Kidney (tissue), 14 donors: ENCODE measurements around the gene TRIP13. TPM values are rescaled to one million over a fixed set of nuclear protein-coding genes. Genes with fewer than 3 reads are reported as not detected.
"Not testable (repeated sequence)": the region's sequence is repeated elsewhere in the genome, so short reads cannot be mapped to it uniquely, and the experiment has no call there.

Source experiments
- DNase-seq, 5 donors: peaks; one replicate each; pipeline ENCODE4 v3.0.0-alpha.2; 2013 to 2020
- FAIRE-seq: peaks from 2 replicates; lab custom pipeline; 2012; peaks lifted over from hg19 to GRCh38; lab: Jason Lieb, UNC
- H3K27ac ChIP-seq, 2 donors: one replicate each; pipeline ENCODE4 v1.7.0; 2013; ENCODE audit warnings: low read depth in 2 of 2, low read length in 2 of 2, inconsistent platforms in 1 of 2
- H3K27me3 ChIP-seq: one replicate; pipeline ENCODE4 v1.7.1; 2013; ENCODE audit warnings: low read length, inconsistent platforms; ENCODE audit not compliant: control insufficient read depth, insufficient read depth
- H3K36me3 ChIP-seq, 3 donors: one replicate each; pipeline versions ENCODE4 v1.7.0 to v1.7.1; 2013; ENCODE audit warnings: low read length in 3 of 3, control low read depth in 1 of 3, inconsistent platforms in 1 of 3; ENCODE audit not compliant: insufficient read depth in 3 of 3, control insufficient read depth in 2 of 3
- H3K4me1 ChIP-seq, 3 donors: one replicate each; pipeline versions ENCODE4 v1.7.0 to v1.7.1; 2013; ENCODE audit warnings: low read length in 3 of 3, inconsistent platforms in 1 of 3, low read depth in 1 of 3; ENCODE audit not compliant: control insufficient read depth in 2 of 3, insufficient read depth in 2 of 3
- H3K4me3 ChIP-seq, 3 donors: one replicate each; pipeline versions ENCODE4 v1.7.0 to v1.8.1; 2013; ENCODE audit warnings: low read length in 3 of 3, control low read depth in 1 of 3, inconsistent platforms in 1 of 3
- H3K9ac ChIP-seq, 3 donors: one replicate each; pipeline versions ENCODE4 v1.7.0 to v1.7.1; 2013; ENCODE audit warnings: low read length in 3 of 3, control low read depth in 1 of 3, inconsistent platforms in 1 of 3
- H3K9me3 ChIP-seq, 3 donors: one replicate each; pipeline versions ENCODE4 v1.7.0 to v1.7.1; 2013; ENCODE audit warnings: low read length in 3 of 3, control low read depth in 1 of 3, inconsistent platforms in 1 of 3; ENCODE audit not compliant: control insufficient read depth in 2 of 3, insufficient read depth in 1 of 3
- CTCF ChIP-seq: IDR thresholded peaks from 3 replicates; pipeline ENCODE4 v1.5.1; 2012; ENCODE audit warnings: mild to moderate bottlenecking, moderate library complexity, borderline replicate concordance; ENCODE audit not compliant: insufficient read depth; ENCODE audit errors: extremely low read depth
- intact Hi-C: fragments of 100-400 bp; cut with DNase I; formaldehyde crosslinking; loops from one replicate; pipeline ENCODE4 v1.11.1; 2022
- polyA plus RNA-seq: library from polyadenylated mRNA; stranded (reverse); fragments of 350-450 nt; fragmentation: Illumina TruSeq; extraction: RNeasy Lipid Tissue Mini Kit (QIAGEN cat#74804); gene quantifications from one replicate; pipeline ENCODE4 v1.2.3, GENCODE V29; 2014; ENCODE audit warnings: low read depth, low replicate concordance; ENCODE audit not compliant: insufficient read depth
- total RNA-seq: library from RNA; stranded (reverse); fragmentation: NEBNext Ultra II Directional; extraction: Animal tissue kit (Norgen Biotek cat#: 25700); gene quantifications from one replicate; pipeline ENCODE4 v1.2.1, GENCODE V29; 2021
- donor health status: control.
- donor health status: control.
- donor health status: control.
- donor health status: control.
- donor health status: control.
- donor health status: DM: yes; HTN: yes; CAD: no.
- donor health status: Normal renal cell carcinoma (clear cell type).

Gene TRIP13
- total and polyA plus RNA-seq, 2 donors from 2014 or later, result 0.86 to 1.6 TPM

GRCh38 chr5:912280-913091 lies 19.8 kb downstream of the TRIP13 start:
- DNase-seq, result peak in 1 of 5 donors; percentile 25
- Histone ChIP-seq H3K27ac (no peak overlapping the region), H3K9me3 (no peaks in the 10 kb centered on the region), H3K36me3 (no peaks in the 10 kb centered on the region), H3K4me3 (no peak overlapping the region), H3K9ac (no peak overlapping the region), H3K4me1 (no peaks in the 10 kb centered on the region), H3K27me3 (no peaks in the 10 kb centered on the region)
- no peak for FAIRE-seq
- intact Hi-C loops, result no loop called here
- TF ChIP-seq CTCF, result no peak

- DNase-seq, result no peak
- intact Hi-C loops, result no loop called here
- FAIRE-seq, result no peak
- Histone ChIP-seq H3K36me3 (no peaks in the 10 kb centered on the region), H3K4me3 (no peak overlapping the region), H3K4me1 (no peaks in the 10 kb centered on the region), H3K27me3 (no peaks in the 10 kb centered on the region), H3K27ac (no peak overlapping the region), H3K9ac (no peak overlapping the region), H3K9me3 (no peaks in the 10 kb centered on the region)
- TF ChIP-seq CTCF, result no peak
Observed at GRCh38 chr5:914174-914573, 21.5 kb downstream of the TRIP13 start.

GRCh38 chr5:914612-915011 lies 21.9 kb downstream of the TRIP13 start:
- no peak for TF ChIP-seq CTCF
- no peaks in the 10 kb centered on the region for H3K9me3 ChIP-seq
- no peaks in the 10 kb centered on the region for H3K36me3 ChIP-seq
- no peaks in the 10 kb centered on the region for H3K27me3 ChIP-seq
- H3K4me1 ChIP-seq, result no peaks in the 10 kb centered on the region
- DNase-seq (peak in 1 of 5 donors; percentile 4), FAIRE-seq (no peak)
- H3K27ac ChIP-seq, result no peak overlapping the region
- intact Hi-C loops, result no loop called here
- H3K9ac ChIP-seq, result no peak overlapping the region
- H3K4me3 ChIP-seq, result no peak overlapping the region

- H3K27ac ChIP-seq, H3K9ac ChIP-seq, FAIRE-seq, H3K4me1 ChIP-seq, H3K9me3 ChIP-seq, intact Hi-C loops, H3K4me3 ChIP-seq, H3K36me3 ChIP-seq, H3K27me3 ChIP-seq: not testable (repeated sequence)
- peak in 1 of 5 donors; percentile 15 for DNase-seq
Observed at GRCh38 chr5:915346-915745, 22.7 kb downstream of the TRIP13 start.
